IMR-90 (cell line): ENCODE data around the gene ISOC1. TPM values are rescaled to one million over a fixed set of nuclear protein-coding genes. Genes with fewer than 3 reads are reported as not detected.

ENCODE experiments used
- ATAC-seq: fragments of 200-7000 bp; cut with Tn5 transposase; 2 replicates; pipeline ENCODE4 v1.9.1; 2020; ENCODE audit warnings: low read depth, mild to moderate bottlenecking, moderate library complexity
- BruUV-seq: library from RNA; stranded (reverse); fragments of 400-500 nt; replicated peaks from 2 replicates; lab custom pipeline; 2021; lab: Mats Ljungman, UMichigan
- CTCF ChIA-PET: fragments of 300-600 bp; formaldehyde crosslinking; extraction: SDS; loops from one replicate; lab custom pipeline; 2021; ENCODE audit warnings: antibody characterized with exemption; lab: Yijun Ruan, JAX
- POLR2A ChIA-PET: fragments of 300-600 bp; sonication (Branson Sonifier 250); formaldehyde crosslinking; loops from one replicate; lab custom pipeline; 2022; ENCODE audit warnings: antibody characterized with exemption; ENCODE audit not compliant: unreplicated experiment; lab: Charles Lee
- DNase-seq: peaks from one replicate; pipeline ENCODE4 v3.0.0; 2013
- H2AFZ ChIP-seq: replicated peaks from 2 replicates; pipeline ENCODE3; 2013; ENCODE audit warnings: low read length, mild to moderate bottlenecking; ENCODE audit not compliant: poor library complexity
- H2AK5ac ChIP-seq: 2 replicates; pipeline ENCODE4 v1.6.1; 2013; ENCODE audit warnings: low read depth, low read length, inconsistent platforms
- H2AK9ac ChIP-seq: replicated peaks from 2 replicates; pipeline ENCODE3; 2013; ENCODE audit warnings: mild to moderate bottlenecking, low read depth, low read length, moderate library complexity; ENCODE audit not compliant: poor library complexity
- H2BK120ac ChIP-seq: 2 replicates; pipeline ENCODE4 v1.6.1; 2013; ENCODE audit warnings: low read depth, low read length, inconsistent platforms
- H2BK15ac ChIP-seq: 3 replicates; pipeline ENCODE4 v1.6.1; 2013; ENCODE audit warnings: low read depth, low read length, inconsistent platforms
- H2BK20ac ChIP-seq: 2 replicates; pipeline ENCODE4 v1.6.1; 2013; ENCODE audit warnings: low read depth, mild to moderate bottlenecking, inconsistent platforms, low read length, moderate library complexity
- H2BK5ac ChIP-seq: 2 replicates; pipeline ENCODE4 v1.6.1; 2013; ENCODE audit warnings: mild to moderate bottlenecking, low read depth, low read length, inconsistent platforms; ENCODE audit not compliant: poor library complexity, severe bottlenecking
- H3K14ac ChIP-seq: replicated peaks from 2 replicates; pipeline ENCODE4 v1.6.1; 2013; ENCODE audit warnings: low read depth, low read length, inconsistent platforms
- H3K18ac ChIP-seq: 2 replicates; pipeline ENCODE4 v1.6.1; 2013; ENCODE audit warnings: low read depth, low read length, control low read depth
- H3K23ac ChIP-seq: 2 replicates; pipeline ENCODE4 v1.6.1; 2013; ENCODE audit warnings: low read depth, low read length, inconsistent platforms
- H3K27ac ChIP-seq: 2 replicates; pipeline ENCODE4 v1.5.1; 2013; ENCODE audit warnings: mild to moderate bottlenecking, control low read depth, low read length; ENCODE audit not compliant: insufficient read depth
- H3K27me3 ChIP-seq: 2 replicates; pipeline ENCODE4 v1.6.1; 2013; ENCODE audit warnings: low read length; ENCODE audit not compliant: control insufficient read depth, insufficient read depth
- H3K36me3 ChIP-seq: 2 replicates; pipeline ENCODE4 v1.6.1; 2013; ENCODE audit warnings: low read length, mixed read lengths; ENCODE audit not compliant: control insufficient read depth, insufficient read depth
- H3K4ac ChIP-seq: 2 replicates; pipeline ENCODE4 v1.6.1; 2013; ENCODE audit warnings: low read depth, low read length, inconsistent platforms
- H3K4me1 ChIP-seq: 2 replicates; pipeline ENCODE4 v1.6.1; 2013; ENCODE audit warnings: low read length, mixed read lengths; ENCODE audit not compliant: control insufficient read depth, insufficient read depth
- H3K4me2 ChIP-seq: 2 replicates; pipeline ENCODE4 v1.6.1; 2013; ENCODE audit warnings: low read depth, mild to moderate bottlenecking, control low read depth, low read length, moderate library complexity
- H3K4me3 ChIP-seq: 2 replicates; pipeline ENCODE4 v1.5.1; 2013; ENCODE audit warnings: low read depth, mild to moderate bottlenecking, control low read depth, low read length, moderate library complexity; ENCODE audit not compliant: insufficient read depth
- H3K56ac ChIP-seq: 2 replicates; pipeline ENCODE4 v1.6.1; 2013; ENCODE audit warnings: low read length, inconsistent platforms; ENCODE audit not compliant: insufficient read depth; ENCODE audit errors: extremely low read depth
- H3K79me1 ChIP-seq, 2 experiments: 2 replicates each; pipeline ENCODE4 v1.6.1; 2013; ENCODE audit warnings: low read length in 2 of 2, inconsistent platforms in 1 of 2, low read depth in 1 of 2
- H3K9ac ChIP-seq: 2 replicates; pipeline ENCODE4 v1.6.1; 2013; ENCODE audit warnings: low read depth, low read length, control low read depth
- H3K9me1 ChIP-seq: 2 replicates; pipeline ENCODE4 v1.6.1; 2013; ENCODE audit warnings: low read length, inconsistent platforms; ENCODE audit not compliant: insufficient read depth
- H3K9me3 ChIP-seq: 2 replicates; pipeline ENCODE4 v1.6.1; 2013; ENCODE audit warnings: low read length; ENCODE audit not compliant: control insufficient read depth, insufficient read depth
- H4K20me1 ChIP-seq: 2 replicates; pipeline ENCODE4 v1.6.1; 2013; ENCODE audit warnings: low read length, inconsistent platforms; ENCODE audit not compliant: insufficient read depth
- H4K5ac ChIP-seq: 2 replicates; pipeline ENCODE4 v1.6.1; 2013; ENCODE audit warnings: mild to moderate bottlenecking, low read depth, low read length, control low read depth
- H4K8ac ChIP-seq, 2 experiments: 2 replicates each; pipeline ENCODE4 v1.6.1; 2013; ENCODE audit warnings: low read depth in 2 of 2, low read length in 2 of 2, control low read depth in 1 of 2, inconsistent platforms in 1 of 2
- H4K91ac ChIP-seq: 2 replicates; pipeline ENCODE4 v1.6.1; 2013; ENCODE audit warnings: low read depth, low read length, inconsistent platforms; ENCODE audit not compliant: insufficient read depth
- CEBPB ChIP-seq: IDR thresholded peaks from 2 replicates; pipeline ENCODE4 v1.6.1; 2012; ENCODE audit warnings: low read depth, low read length, improper control_type of control experiment
- ELK1 ChIP-seq: fragments of 150-350 bp; IDR thresholded peaks from 2 replicates; pipeline ENCODE4 v1.6.1; 2016; ENCODE audit warnings: low read depth, mild to moderate bottlenecking, low read length, moderate library complexity, borderline replicate concordance
- MXI1 ChIP-seq: IDR thresholded peaks from 2 replicates; pipeline ENCODE4 v1.6.1; 2012; ENCODE audit warnings: low read depth, mild to moderate bottlenecking, low read length, moderate library complexity, borderline replicate concordance
- NFE2L2 ChIP-seq: fragments of 150-350 bp; IDR thresholded peaks from 2 replicates; pipeline ENCODE4 v1.6.1; 2016; ENCODE audit warnings: low read depth, mild to moderate bottlenecking, low read length
- RAD21 ChIP-seq: IDR thresholded peaks from 2 replicates; pipeline ENCODE4 v1.6.1; 2012; ENCODE audit warnings: low read length, improper control_type of control experiment
- SMC3 ChIP-seq: fragments of 150-350 bp; IDR thresholded peaks from 2 replicates; pipeline ENCODE4 v1.6.1; 2016; ENCODE audit warnings: low read depth, mild to moderate bottlenecking, antibody characterized with exemption, low read length, moderate library complexity
- WGBS, 2 experiments: methylation state at CpG; one replicate each; pipeline versions ENCODE4 v1.1.5 to v1.1.7; 2013; ENCODE audit warnings: missing lambda C conversion rate in 2 of 2; ENCODE audit not compliant: insufficient read length in 1 of 2; ENCODE audit errors: extremely low coverage in 2 of 2; 5-methylcytosine and 5-hydroxymethylcytosine counted together
- dilution Hi-C: fragments of 300-500 bp; cut with HindIII; formaldehyde crosslinking; loops from one replicate; pipeline ENCODE4 v1.14.3; 2018; ENCODE audit warnings: low sequenced_read_pairs; ENCODE audit not compliant: unreplicated experiment
- in situ Hi-C: fragments of 300-500 bp; cut with MboI; formaldehyde crosslinking; loops from 3 replicates; pipeline ENCODE4 v1.14.3; 2019; ENCODE audit warnings: low sequenced_read_pairs, inconsistent platforms, mixed read lengths
- intact Hi-C: fragments of 100-400 bp; cut with micrococcal nuclease; formaldehyde crosslinking; loops from 2 replicates; pipeline ENCODE4 v1.10.0; 2022
- polyA plus RNA-seq, 3 experiments: library from polyadenylated mRNA; depleted of rRNA; stranded (reverse); fragments of >200 nt; gene quantifications; 2 replicates each; pipeline ENCODE4 v1.2.3, GENCODE V29; 2012; ENCODE audit warnings: low replicate concordance in 1 of 3
- total RNA-seq: library from RNA; depleted of rRNA; stranded (reverse); fragments of >200 nt; gene quantifications from 2 replicates; pipeline ENCODE4 v1.2.3, GENCODE V29; 2012

Gene ISOC1
- total and polyA plus RNA-seq, 2 of the 4 experiments (the other 2 are of a cell fraction): 10.8 to 11.6 TPM

DNA sequence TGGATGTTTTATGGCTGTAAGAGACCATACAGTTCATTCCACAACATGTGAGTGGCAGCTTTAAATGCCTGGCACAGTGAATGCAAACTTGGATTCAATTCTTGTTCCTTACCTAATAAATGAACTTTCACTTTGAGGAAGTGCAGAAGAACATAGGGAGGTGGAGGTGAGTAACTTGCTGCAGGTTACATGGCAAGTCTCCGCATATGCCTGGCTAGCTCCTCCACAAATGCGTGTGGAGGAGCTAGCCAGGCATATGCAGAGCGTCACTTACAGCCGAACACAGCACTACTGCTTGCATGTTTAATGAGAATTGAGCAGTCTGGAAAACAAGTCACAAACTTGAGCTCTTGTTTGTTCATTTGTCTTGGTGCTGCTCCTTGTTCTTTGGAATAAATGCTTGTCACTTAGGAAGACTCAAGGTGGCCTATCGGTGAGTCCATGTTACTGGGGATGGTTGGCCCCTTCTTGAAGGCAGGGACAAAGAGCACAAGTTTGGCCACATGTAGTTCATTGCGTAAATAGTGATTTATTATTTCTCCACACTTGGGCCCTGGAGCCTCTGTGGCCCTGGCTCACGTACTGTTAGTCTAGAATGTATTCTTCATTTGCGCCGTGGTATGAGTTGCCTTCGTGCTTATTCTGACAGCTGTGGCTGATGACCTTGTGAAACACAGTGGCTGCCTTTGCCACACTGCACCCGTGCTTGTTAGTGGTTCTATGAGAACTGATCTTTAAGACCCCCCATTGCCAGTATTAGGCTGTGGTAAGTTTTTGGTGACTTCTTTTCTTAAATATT lies 3.1 kb downstream of the ISOC1 start:
- dilution Hi-C loops: no loop called here
- Histone ChIP-seq H3K79me1 (peaks cover 10 to 24% of the 10 kb centered on the region in 2 experiments), H3K23ac (no peak overlapping the region), H2AK5ac (no peak overlapping the region), H3K56ac (no peak overlapping the region), H3K18ac (no peak overlapping the region), H3K27me3 (no peaks in the 10 kb centered on the region), H3K14ac (no peak overlapping the region), H2AK9ac (no peak overlapping the region), H4K8ac (no peak overlapping the region), H3K9ac (no peak overlapping the region), H3K9me3 (no peaks in the 10 kb centered on the region), H2BK15ac (no peak overlapping the region), H3K27ac (no peak overlapping the region), H3K9me1 (no peaks in the 10 kb centered on the region), H2BK5ac (no peak overlapping the region), H4K5ac (no peak overlapping the region), H4K20me1 (no peaks in the 10 kb centered on the region), H3K36me3 (no peaks in the 10 kb centered on the region), H3K4me1 (peaks cover 4% of the 10 kb centered on the region; the same call in 1 of the 2 replicates), H2AFZ (no peak overlapping the region), H3K4me3 (no peak overlapping the region), H3K4ac (no peak overlapping the region), H2BK20ac (no peak overlapping the region), H4K91ac (no peak overlapping the region), H2BK120ac (no peak overlapping the region), H3K4me2 (no peak overlapping the region)
- 84% methylated on average over 8 of the region's 11 CpGs; no CpG with 5 or more reads in 1 of the 2 experiments for WGBS, 2 experiments
- intact Hi-C loops: no loop called here
- TF ChIP-seq CEBPB: no peak
- no peak for TF ChIP-seq ELK1
- no peak for TF ChIP-seq SMC3
- TF ChIP-seq NFE2L2: no peak
- no peak for TF ChIP-seq MXI1
- no peak for TF ChIP-seq RAD21
- in situ Hi-C loops: no loop called here
- CTCF ChIA-PET: no interaction called here
- no TSS peak for BruUV-seq
- POLR2A ChIA-PET: no interaction called here
- no peak for DNase-seq
- no peak for ATAC-seq
